Astrocyte of the cerebellum (primary cell): ENCODE measurements around the gene CPNE5.

Source experiments
- DNase-seq: peaks from one replicate; pipeline ENCODE4 v3.0.0-alpha.2; 2011; ENCODE audit warnings: low read depth
- H3K4me3 ChIP-seq: 2 replicates; pipeline ENCODE4 v1.5.1; 2011; ENCODE audit warnings: mild to moderate bottlenecking, low read depth, low read length, moderate library complexity
- CTCF ChIP-seq: IDR thresholded peaks from 2 replicates; pipeline ENCODE4 v1.5.1; 2012; ENCODE audit warnings: low read length, low read depth, moderate library complexity, mild to moderate bottlenecking; ENCODE audit errors: missing control alignments
- in situ Hi-C: cut with HindIII; loops from 2 replicates; pipeline ENCODE4 v1.10.0; 2017; ENCODE audit warnings: low sequenced_read_pairs

CPNE5 gene

GRCh38 chr6:36749829-36750489 lies 89.3 kb downstream of the CPNE5 start:
- no peak for TF ChIP-seq CTCF
- DNase-seq, result no peak
- H3K4me3 ChIP-seq, result no peak overlapping the region
- in situ Hi-C loops, result loop anchor here (10.0 kb wide), 1 partner anchor 95 kb away; no protein-coding TSS in a partner anchor

GRCh38 chr6:36746251-36746650 lies 93.0 kb downstream of the CPNE5 start:
- in situ Hi-C loops, result no loop called here
- no peak for TF ChIP-seq CTCF
- DNase-seq, result no peak
- no peak overlapping the region for H3K4me3 ChIP-seq

- TF ChIP-seq CTCF, result no peak
- no peak for DNase-seq
- H3K4me3 ChIP-seq, result no peak overlapping the region
- in situ Hi-C loops, result no loop called here
Measured at GRCh38 chr6:36745836-36746235, 93.4 kb downstream of the CPNE5 start.

GRCh38 chr6:36745283-36745682 lies 94.0 kb downstream of the CPNE5 start:
- H3K4me3 ChIP-seq, result no peak overlapping the region
- in situ Hi-C loops, result no loop called here
- DNase-seq, result no peak
- TF ChIP-seq CTCF, result no peak

GRCh38 chr6:36744304-36744673 lies 95.0 kb downstream of the CPNE5 start:
- TF ChIP-seq CTCF, result no peak
- in situ Hi-C loops, result no loop called here
- H3K4me3 ChIP-seq, result no peak overlapping the region
- no peak for DNase-seq

- TF ChIP-seq CTCF, result no peak
- DNase-seq, result no peak
- in situ Hi-C loops, result no loop called here
- no peak overlapping the region for H3K4me3 ChIP-seq
Measured at GRCh38 chr6:36743538-36744303, 95.5 kb downstream of the CPNE5 start.
